Activated naive CD4-positive, alpha-beta T cell treated with anti-CD3 and anti-CD28 coated beads, Interleukin-2, amount 50 U/mL, for 16 hours (primary cell): ENCODE results near the gene IRAK1.
A peak's percentile ranks its signal among the peaks of the same experiment; 100 is the strongest.

Experiments
- DNase-seq: peaks from one replicate; pipeline ENCODE4 v3.0.0-alpha.2; 2020

The IRAK1 gene

DNA sequence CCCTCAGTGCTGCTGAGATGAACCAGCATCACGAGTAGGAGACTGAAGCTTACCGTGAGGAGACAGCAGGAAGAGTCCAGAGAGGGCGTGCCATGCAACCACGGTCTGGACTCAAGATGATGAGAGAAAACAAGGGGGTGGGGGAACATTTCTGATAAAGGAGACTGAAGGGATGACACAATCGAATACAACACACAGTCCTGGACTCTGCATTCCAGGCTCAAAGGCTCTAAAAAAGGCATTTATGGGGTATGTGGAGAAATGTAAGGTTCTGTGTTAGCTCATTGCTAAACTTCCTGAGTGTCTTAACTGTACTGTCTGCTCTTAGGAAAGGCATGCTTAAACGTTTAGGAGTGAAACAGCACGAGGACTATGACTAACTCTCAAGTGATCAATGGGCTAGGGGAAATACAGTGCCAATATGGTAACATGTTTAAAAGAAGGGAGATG is 20.6 kb upstream of the IRAK1 start:
- no peak for DNase-seq

- DNase-seq = no peak
These were observed 19.9 kb upstream of the IRAK1 start for GRCh38 chrX:154039577-154039976.

DNA sequence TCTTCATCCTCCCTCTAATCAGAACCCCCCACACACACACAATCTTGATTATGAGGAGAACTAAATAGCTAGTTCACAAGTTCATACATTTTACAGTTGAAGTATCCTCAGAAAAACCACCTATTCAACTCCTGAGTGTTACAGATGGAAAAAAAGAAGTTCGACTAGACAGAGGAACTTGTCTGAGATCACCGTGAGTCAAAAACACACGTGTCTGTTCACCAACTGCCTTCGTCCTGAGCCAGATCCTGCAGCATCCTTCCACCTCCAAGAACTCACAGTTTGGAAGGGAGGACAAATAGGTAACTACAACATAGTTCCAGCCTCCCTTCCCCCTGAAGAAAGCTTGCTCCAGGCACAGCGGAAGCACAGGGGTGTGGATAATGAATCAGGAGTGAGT is 19.0 kb upstream of the IRAK1 start:
- no peak for DNase-seq

- no peak for DNase-seq
These were observed 18.1 kb upstream of the IRAK1 start for GRCh38 chrX:154037754-154038153.

- DNase-seq = no peak
These were observed 16.8 kb upstream of the IRAK1 start for GRCh38 chrX:154036513-154036912.

DNA sequence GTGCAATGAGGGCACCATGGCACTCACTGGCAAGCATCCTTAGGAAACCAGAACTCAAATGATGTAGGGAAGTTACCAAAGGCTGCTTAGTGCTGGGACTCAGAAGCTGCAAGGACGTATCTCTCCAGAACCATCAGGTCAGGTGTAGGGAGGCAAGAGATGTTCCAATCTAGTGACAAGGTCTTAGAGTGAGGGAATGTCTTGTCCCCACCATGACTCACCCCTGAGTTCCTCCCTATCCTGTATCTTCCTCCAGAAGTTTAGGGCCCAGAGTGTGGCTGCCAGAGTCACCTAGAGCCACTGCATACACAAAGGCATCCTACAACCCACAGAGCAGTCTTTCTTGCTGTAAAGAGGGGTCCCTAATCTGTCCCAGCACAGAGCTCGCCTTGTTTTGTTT is 14.1 kb upstream of the IRAK1 start:
- no peak for DNase-seq

GRCh38 chrX:154032653-154033052 is 13.0 kb upstream of the IRAK1 start:
- DNase-seq = no peak

GRCh38 chrX:154032160-154032559 is 12.5 kb upstream of the IRAK1 start:
- DNase-seq = no peak

- no peak for DNase-seq
These were observed 11.1 kb upstream of the IRAK1 start for GRCh38 chrX:154030715-154031305.

DNA sequence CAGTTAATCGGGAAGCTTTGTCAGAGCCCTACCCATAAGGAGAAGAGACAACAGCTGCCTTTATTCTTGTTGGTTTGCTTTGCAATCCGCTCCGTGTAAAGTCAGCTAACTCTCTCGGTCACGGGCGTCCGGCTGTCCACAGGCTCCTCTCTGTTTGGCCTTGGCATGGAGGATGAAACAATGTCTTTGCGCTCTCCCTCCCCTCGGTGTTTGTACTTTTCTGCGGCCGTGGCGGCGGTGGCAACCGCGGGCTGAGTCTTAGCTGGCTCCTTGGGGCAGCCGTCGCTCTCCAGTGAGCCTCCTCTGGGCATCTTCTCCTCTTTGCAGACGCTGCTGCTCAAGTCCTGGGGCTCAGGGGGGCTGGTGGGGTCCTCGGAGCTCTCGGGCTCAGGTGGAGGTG is 10.6 kb upstream of the IRAK1 start:
- DNase-seq = no peak

GRCh38 chrX:154029439-154029838 is 9.7 kb upstream of the IRAK1 start:
- no peak for DNase-seq

DNA sequence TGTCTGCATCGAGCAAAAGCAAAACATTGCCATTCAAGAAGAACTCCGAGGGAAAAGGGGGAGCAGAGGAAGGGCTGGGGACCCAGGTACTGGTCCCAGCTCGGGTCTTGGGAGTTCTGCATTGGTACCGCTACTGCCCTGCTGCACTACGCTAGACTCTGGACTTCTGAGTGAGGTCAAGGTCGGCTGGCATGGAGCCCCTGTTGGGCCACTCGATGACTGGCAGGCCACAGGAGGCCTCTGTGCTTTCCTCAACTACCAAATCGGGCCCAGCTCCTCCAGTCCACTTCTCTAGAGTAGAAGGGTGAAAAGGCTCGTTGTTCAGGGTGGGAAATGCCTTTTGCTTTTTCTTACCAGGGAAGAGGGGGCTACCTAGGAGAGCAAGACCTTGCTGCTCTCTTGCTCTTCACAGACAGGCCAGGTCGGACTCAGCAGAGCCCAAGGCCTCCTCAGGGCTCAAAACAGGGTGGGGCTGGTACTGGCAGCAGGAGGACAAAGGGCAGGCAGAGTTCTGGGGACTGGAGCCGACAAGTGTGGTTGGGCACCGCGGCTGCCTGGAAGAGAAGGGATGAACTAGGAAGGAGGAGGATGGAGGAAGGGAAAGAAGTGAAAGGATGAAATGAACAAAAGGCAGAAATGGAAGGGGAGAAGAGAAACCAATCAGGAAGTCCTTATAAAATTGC is 8.9 kb upstream of the IRAK1 start:
- no peak for DNase-seq

DNA sequence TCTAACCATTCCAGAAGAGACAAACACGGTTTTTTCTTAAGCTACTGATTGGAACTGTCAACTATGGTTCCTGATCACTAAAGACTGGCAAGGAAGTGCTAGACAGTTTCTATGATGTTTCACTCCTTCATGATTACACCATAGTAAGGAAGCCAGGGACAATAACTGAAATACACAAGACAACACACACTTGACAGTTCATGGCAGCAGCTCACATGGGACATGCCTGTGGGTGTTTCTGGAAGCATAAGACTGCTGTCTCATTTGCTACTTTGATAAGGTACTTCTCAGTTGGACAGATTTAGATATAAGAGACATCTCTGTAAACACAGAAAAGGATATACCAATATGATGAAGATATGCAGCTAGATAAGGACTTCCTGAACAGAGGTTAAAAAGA is 8.3 kb upstream of the IRAK1 start:
- no peak for DNase-seq

DNA sequence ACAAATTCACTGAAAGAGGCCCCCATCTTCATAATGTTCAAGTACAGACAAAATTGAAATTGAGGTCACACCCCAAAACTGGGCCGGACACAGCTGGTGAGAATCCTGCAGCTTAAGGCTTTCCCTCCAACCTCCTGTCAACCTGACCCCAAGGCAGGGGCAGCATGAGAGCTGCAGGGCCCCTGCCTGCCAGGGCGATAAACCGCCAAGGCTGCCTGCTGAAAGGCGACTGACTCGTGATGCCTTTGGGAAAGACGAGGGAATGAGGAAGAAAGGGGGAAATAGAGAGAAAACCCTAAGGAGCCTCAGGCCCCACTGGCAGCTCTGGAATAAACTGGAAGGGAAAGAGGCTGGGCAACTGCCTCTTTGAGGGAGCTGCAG is 7.3 kb upstream of the IRAK1 start:
- no peak for DNase-seq

DNA sequence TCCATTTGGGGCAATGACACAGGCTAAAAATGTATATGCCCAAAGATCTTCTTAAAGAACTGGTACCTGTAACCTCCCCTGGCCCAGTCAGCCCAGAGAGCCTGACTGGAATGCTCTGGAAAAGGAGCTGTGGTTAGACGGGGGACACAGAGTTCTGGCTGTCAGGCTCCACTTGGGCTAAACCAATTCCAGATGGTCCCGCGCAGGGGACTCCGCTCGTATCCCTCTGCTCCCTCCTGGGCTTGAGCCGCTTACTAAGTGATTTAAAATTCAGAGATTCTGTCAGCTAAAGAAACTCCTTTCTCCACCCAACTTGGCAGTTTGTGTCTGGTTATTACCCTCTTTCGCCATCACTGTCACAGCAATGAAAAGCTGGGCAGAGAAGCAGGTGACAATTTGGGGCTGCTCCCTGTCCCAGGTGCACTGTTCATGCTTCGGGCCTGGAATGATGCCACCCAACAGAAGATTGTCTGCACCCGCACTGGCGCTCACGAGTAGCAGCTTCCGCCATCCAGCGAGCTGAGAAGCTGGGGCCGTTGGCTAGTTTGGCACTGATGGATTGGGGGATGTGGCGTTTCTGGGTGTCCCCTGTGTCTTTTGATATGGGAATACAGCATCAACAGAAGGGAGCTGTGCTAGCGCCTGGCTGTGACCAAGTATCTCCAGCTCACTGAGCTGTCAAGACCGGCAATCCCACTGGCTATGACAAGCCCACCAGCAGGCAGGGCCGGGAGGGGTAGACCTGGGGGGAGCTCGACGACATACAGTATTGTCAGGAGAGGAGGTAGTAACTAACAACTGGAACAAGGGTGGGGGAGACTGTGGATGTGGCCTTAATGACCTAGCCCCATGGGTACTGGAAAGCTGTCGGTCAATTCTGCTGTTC is 6.7 kb upstream of the IRAK1 start:
- no peak for DNase-seq

DNA sequence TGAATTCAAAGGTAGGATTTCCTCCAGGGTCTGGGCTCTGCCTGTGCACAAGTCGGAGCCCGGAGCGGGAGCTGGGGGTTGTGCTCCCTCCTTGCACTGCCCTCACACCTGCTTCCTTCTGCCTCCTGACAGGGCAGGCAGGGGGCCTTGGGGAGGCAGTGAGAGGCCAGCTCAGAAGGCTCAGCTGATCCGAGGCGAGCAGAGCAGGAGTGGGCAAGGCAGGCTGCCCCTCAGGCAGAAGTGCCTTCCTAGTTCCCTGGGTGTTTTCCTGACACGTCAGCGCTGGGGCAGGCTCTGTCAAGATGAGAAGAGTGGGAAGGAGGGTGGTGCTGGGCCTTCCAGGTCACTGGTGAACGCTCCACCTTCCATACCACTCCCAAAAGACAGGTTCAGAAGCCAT is 5.5 kb upstream of the IRAK1 start:
- no peak for DNase-seq

- DNase-seq = no peak
These were observed 4.6 kb upstream of the IRAK1 start for GRCh38 chrX:154024271-154024670.

- DNase-seq = no peak
These were observed 3.7 kb upstream of the IRAK1 start for GRCh38 chrX:154023276-154024000.

GRCh38 chrX:154022108-154022507 is 2.4 kb upstream of the IRAK1 start:
- DNase-seq = no peak

DNA sequence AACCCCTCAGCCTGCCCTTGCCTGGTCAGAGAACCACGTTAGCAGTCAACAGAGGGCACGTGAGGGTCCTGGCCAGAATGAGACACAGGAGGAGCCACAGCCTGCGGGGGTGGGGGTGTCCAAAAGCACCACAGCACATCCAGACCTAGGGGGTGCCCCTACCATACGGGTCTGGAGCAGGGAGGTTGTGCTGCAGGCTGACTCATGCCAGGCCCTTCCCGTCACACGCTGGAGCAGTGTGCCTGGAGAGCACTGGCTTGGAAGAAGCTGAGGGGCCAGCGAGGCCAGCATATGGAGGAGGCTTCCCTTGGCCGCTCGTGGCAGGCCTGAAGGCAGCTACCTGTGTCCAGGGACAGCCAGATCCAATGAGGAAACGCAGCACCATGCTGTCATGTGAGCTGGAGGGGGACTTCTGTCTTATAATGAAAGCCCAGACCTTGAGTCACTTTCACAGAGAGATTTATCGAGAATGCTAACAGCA is 1.5 kb upstream of the IRAK1 start:
- no peak for DNase-seq

DNA sequence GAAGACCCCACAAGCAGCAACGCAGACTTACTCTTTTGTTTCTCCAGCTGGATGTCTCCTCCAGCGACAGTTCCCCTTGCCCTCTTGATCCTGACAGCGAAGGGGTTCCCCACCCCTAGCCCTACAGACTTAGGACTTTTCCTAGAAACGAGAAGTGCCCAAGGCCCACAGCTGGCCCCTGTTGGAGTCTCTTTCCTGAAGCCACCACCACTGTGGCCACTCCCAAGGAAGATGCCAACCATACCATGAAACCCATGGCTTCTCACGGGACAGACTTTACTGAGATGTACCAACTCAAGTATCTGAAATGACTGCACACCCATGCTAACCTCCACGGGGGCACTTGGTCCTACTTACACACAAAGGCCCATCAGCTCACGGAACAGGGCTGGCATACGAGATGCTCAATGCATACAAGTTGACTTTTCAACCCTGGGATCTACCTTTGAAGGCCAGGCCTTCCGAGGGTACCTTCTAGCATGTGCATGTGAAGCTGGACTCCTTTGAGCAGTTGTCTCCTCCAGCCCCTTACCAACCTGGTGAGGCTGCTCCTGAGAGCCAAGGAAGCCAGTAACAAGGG is 924 bp upstream of the IRAK1 start:
- no peak for DNase-seq

DNA sequence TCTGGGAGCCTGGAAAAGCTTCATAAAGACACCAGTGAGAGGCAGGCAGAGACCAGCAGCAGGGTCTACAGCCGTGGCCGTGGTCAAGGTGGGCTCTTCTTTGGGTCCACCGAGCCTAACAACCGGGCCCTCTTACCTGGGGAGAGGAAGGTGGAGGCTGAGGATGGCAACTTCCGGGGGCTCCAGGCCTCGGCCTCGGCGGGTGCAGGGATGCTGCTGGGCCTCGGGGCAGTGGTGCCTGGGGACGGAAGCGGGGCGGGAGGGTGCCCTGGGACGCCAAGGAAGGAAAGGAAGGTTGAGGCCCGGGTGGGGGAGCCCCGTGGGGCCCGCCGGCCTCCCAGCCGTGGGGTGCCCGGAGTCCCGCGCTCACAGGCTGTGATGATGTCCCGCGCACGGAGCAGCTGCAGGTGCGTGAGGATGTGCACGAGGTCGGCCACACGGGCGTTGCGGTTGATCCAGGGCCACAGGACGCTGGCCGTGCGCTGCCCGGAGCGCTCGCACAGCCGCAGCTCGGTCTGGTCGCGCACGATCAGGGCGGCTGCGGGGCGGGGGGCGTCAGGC is 561 bp downstream of the IRAK1 start:
- peak; percentile 30 for DNase-seq
